GM19452 (cell line): Measurements from ENCODE around the gene MORC4.

Source experiments
- ATAC-seq: cut with Tn5 transposase; IDR thresholded peaks from one replicate; pipeline ENCODE4 v1.9.1; 2021; ENCODE audit not compliant: unreplicated experiment

MORC4 gene

GRCh38 chrX:106954041-106954440 is 46.0 kb downstream of the MORC4 start:
- ATAC-seq: no peak

GRCh38 chrX:106952988-106953387 is 47.0 kb downstream of the MORC4 start:
- ATAC-seq: no peak

DNA sequence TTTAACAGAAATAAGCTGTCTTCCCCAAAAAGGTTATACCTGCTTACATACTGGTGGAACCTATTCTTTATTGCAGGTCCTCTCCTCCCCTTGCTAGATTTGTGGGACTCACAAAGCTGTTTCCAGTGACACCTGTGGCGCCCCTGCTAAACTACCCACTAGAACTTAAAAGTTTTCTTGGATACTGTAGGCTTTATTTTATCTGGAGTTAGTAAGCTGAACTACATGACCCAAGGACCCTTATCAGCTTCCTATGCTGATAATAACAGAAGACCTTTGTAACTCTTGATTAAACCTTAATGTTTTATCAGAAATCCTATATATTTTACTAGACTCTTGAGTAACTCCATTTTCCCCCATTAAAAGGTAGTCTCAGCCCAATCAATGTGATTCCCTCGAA is 47.5 kb downstream of the MORC4 start:
- no peak for ATAC-seq

DNA sequence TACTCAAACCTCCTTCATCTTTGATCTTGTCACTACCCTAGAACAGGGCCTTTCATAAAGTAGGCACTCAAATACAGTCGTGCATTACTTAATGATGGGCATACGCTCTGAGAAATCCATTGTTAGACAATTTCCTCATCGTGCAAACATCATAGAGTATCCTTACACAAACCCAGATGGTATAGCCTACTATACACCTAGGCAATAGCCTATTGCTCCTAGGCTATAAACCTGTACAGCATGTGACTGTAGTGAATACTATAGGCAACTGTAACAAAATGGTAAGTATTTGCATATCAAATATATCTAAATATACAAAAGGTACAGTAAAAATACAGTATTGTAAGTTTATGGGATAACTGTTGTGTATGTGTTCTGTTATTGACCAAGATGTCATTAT is 47.9 kb downstream of the MORC4 start:
- ATAC-seq: no peak

GRCh38 chrX:106951230-106951629 is 48.8 kb downstream of the MORC4 start:
- no peak for ATAC-seq

DNA sequence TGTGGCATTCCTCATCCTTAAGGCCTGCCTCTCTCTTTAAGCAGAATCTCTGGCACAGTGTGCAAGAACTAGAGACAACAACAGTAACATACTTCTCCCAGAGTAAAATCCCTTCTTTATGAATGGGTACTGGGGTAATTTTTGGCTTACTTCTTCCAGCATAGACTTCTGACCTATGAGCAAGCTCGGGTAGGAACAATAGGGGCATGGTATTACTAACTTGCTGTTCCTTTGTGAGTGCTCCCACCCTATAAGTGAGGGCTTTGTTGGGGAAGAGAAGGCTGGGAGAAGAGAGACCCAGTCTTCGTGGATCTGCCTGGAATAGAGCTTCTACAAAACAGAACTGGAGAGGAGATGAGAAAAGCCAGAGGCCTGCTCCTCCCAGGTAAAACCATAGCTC is 49.6 kb downstream of the MORC4 start:
- ATAC-seq: no peak

- ATAC-seq: no peak
These were observed 50.6 kb downstream of the MORC4 start for GRCh38 chrX:106949366-106949765.

GRCh38 chrX:106948641-106949040 is 51.4 kb downstream of the MORC4 start:
- ATAC-seq: no peak

GRCh38 chrX:106946464-106946863 is 53.5 kb downstream of the MORC4 start:
- ATAC-seq: no peak

GRCh38 chrX:106940068-106940467 is 59.9 kb downstream of the MORC4 start:
- no peak for ATAC-seq

- no peak for ATAC-seq
These were observed 60.4 kb downstream of the MORC4 start for GRCh38 chrX:106939566-106939965.

DNA sequence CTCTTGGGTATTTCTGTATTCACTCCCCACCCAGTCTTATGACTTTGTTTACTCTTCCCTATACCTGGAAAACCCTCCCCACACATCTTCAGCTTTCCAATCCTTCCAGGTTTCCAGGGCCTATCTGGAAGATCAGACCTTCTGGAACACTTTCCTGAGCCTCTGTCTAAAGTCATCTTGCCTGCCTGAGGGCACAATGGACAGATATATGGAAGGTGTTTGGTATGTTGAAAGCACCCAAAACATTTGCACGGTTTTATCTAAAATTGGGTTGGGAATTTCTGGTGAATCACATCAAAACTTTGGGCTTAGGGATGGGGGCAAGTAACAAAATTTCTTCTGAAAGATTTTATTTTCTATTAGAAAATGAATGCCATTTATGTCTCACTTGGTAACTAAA is 63.8 kb downstream of the MORC4 start:
- ATAC-seq: no peak

DNA sequence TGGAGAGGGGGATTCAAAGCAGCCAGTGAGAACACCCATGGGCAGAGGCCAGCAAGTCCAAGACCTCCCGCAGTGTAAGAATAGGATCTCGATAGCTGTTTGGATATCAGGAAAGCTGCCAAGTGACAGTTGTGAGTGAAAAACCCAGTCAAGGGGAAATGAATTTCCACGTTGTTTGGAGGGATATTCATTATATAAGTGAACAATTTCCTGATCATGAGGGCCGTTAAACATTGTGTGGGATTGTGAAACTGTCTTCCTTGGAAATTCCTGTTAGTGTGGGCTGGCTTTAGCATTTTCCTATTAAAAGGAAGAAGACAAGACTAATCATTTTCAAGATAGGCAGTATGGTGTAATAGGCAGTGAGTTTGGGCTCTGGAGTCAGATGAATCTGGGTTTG is 64.8 kb downstream of the MORC4 start:
- ATAC-seq: no peak

DNA sequence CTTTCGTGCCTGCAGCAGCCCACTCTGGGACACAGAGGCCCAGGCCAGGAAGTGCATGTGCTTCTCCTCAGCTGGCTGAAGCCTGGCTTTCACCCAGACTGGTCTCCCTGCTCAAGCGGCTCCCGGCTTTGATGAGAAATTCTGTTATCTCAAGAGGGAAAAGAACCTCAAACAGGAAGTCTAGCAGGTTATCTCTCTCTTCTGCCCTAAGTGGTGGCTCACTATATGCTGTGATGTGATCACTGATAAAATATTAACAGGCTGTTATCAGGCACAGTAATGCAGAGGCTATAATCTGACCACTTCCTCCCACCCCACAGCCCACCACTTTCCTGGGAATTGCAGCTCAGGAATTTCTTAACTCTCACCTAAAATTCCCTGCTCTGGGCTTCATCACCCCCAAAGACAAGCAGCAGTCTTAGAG is 66.5 kb downstream of the MORC4 start:
- no peak for ATAC-seq

GRCh38 chrX:106932960-106933537 is 67.0 kb downstream of the MORC4 start:
- ATAC-seq: no peak

GRCh38 chrX:106932492-106932923 is 67.5 kb downstream of the MORC4 start:
- no peak for ATAC-seq

- no peak for ATAC-seq
These were observed 68.1 kb downstream of the MORC4 start for GRCh38 chrX:106931831-106932491.

DNA sequence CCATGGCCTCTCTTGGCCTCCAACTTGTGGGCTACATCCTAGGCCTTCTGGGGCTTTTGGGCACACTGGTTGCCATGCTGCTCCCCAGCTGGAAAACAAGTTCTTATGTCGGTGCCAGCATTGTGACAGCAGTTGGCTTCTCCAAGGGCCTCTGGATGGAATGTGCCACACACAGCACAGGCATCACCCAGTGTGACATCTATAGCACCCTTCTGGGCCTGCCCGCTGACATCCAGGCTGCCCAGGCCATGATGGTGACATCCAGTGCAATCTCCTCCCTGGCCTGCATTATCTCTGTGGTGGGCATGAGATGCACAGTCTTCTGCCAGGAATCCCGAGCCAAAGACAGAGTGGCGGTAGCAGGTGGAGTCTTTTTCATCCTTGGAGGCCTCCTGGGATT is 71.8 kb downstream of the MORC4 start:
- no peak for ATAC-seq

DNA sequence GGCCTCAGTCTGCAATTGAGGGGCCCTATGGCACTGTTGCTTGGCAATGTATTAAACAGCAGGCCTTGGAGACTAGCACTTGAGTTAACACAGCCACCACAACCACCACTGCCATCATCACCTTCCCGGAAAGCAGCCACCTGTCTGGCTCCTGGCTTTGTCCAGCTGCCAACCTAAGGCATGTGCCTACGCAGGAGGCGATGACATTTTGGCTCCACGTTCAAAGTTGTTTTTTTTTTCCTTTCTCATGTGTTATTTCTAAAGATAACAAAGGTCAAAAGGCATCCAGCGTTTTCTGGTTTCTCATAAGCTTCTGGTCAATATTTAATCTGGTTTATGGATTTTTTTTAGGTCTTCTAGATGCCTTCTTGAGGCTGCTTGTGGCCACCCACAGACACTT is 72.3 kb downstream of the MORC4 start:
- no peak for ATAC-seq

DNA sequence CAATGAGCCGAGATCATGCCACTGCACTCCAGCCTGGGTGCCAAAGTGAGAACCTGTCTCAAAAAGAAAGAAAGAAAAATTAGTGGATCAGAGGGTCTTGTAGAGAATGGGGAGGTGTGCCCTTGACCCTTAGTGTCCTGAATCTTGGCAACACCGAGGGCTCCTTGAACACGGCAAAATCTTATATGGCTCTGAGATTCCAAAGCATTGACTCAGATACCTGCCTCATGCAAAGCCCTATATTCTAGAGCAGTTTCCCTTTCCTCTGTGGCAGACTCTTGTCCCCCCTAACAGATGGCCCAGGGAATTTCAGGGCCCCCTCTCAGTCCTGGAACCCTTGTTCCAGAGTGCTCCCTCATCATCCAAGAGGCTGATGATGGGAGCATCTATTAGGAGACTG is 73.0 kb downstream of the MORC4 start:
- ATAC-seq: no peak

DNA sequence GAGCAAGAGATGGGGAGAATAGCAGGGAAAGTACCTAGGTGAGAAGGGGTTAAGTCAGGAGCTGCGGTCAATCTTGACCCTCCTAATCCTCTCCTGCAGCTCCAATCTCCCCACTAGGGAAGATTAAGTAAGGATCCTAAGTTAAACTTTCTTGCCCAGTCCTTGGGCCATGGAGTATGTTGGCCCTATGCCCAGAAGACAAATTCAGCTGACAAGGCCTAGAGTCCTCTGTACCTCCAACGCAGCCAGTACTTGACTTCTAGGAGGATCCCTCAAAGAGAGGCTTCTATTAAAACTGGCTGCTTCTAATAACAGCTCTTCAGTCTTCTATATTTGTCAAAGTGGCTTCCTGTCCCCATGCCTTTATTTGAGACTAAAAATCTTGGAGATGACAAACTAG is 78.4 kb downstream of the MORC4 start:
- ATAC-seq: no peak

DNA sequence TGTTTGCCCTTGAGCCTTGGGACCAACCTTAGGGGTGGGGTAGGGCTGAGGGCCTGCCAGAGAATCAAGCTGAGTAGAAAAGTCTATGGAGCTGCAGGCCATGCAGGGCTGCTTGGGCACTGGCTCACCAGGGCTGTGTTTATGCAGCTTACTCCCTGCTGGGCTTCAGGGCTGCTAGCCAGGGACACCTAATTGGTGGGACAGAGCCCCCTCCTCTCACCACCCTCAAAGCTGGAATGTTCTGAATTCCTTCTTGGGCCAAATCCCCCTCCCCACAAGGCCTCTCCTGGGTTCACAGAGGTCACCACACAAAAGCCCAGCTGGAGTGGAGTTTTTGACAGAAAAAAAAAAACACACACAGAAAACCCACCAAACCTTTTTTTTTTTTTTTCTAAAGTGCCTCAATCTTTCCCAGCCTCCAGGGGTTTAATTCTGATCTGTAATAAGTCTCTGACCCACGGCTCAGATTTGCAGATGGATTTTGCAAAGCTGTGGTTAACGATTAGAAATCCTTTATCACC is 80.0 kb downstream of the MORC4 start, which contains the start of gene CLDN2:
Gene CLDN2 (plus strand): TSS at position 471 of the 521 bp plus-strand sequence. CDS start 7,827 bp downstream, outside the sequence.
- no peak for ATAC-seq
